Astrocyte of the hippocampus (primary cell): Measurements from ENCODE around the gene AUNIP.

ENCODE experiments used
- DNase-seq: peaks from one replicate; pipeline ENCODE4 v3.0.0; 2011; ENCODE audit warnings: low read depth, low spot score

Gene AUNIP

DNA sequence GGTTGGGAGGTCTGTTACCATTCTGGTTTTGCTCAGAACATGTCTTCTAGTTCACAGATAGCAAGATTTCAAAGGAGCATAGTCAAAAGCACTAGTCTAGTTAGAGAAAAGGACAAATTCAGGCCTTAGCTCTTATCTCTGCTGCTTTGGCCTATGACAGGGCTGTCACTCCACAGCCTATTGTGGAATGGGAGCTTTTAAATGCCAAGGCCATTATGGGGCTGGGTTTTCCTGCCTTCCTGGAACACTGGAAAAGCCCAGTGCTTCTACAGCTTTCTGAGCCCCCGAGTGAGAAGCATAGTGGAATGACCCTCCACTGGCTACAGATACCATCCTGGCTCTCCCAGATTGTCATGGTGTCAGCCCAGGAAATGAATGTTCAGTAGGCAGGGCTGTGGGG lies 30.2 kb downstream of the AUNIP start:
- no peak for DNase-seq

DNA sequence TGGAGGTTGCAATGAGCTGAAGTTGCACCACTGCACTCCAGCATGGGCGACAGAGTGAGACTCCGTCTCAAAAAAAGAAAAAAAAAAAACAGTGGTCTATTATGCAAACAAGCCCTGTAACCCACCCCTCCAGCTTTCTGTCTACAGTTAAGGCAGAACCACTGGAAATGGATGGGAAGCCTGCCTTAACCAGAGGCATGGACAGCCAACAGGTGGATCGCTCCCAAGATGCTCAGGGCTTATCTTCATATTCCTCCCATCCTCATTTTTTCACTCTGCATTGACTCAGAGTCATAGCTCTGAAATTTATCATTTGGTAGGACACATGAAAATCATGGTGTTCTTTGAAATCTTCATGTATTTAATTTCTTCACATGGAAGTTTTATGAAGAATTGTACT lies 30.8 kb downstream of the AUNIP start:
- DNase-seq: no peak

GRCh38 chr1:25826571-25826970 lies 32.7 kb downstream of the AUNIP start:
- no peak for DNase-seq

DNA sequence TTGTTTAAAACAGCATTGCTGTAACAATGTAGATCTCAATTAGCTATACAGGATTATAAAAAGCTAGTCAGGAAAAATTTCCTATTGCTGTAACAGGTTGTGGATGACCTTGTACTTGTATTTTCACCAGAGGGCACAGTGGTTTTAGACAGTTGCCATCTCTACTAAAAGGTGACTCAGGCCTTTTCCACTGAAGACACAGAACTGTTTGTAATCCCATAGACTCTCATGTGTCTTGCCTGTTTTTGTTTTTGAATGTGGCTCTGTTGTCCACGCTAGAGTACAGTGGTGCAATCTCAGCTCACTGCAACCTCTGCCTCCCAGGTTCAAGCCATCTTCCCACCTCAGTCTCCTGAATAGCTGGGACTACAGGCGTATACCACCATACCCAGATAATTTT lies 33.7 kb downstream of the AUNIP start:
- no peak for DNase-seq

DNA sequence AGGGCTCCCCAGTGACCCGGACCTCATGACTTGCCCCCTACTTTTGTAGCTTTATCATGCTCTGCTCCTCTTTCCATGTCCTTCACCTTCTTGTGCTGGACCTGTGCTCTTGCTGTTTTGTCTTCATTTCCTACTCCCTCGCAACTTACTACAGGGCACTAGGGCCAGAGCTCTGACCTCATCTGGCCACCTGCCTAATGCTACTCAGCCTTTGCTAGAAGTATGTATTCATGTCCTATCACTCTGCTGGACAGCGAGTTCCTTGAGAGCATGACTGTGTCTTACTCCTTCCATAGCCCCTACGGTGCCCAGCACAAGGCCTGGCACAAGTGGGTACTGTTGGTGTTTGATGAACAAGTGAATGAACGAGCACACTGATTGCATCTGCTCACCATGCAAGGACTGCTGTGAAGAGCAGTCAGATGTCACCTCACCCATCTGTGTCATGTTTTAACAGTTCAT lies 37.6 kb downstream of the AUNIP start:
- DNase-seq: peak; percentile 37

DNA sequence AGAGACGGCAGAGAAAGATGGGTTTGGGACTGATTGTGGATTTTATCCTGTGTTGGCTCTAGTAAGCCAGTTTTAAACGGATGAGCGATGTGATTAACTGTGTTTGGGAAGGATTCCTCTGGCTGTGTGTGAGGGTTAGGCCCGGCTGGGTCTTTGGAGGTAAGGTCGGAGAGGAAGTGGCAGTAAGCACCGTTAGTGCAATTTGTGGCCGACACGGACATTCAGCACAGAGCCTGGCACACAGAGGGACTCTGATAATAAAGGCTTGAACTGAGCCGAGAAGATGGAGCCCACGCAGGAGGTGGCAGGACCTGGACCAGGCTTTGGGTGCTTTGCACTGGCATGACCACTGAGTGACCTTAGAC lies 38.2 kb downstream of the AUNIP start:
- DNase-seq: no peak

GRCh38 chr1:25820247-25821111 lies 38.8 kb downstream of the AUNIP start:
- DNase-seq: peak; percentile 75

DNA sequence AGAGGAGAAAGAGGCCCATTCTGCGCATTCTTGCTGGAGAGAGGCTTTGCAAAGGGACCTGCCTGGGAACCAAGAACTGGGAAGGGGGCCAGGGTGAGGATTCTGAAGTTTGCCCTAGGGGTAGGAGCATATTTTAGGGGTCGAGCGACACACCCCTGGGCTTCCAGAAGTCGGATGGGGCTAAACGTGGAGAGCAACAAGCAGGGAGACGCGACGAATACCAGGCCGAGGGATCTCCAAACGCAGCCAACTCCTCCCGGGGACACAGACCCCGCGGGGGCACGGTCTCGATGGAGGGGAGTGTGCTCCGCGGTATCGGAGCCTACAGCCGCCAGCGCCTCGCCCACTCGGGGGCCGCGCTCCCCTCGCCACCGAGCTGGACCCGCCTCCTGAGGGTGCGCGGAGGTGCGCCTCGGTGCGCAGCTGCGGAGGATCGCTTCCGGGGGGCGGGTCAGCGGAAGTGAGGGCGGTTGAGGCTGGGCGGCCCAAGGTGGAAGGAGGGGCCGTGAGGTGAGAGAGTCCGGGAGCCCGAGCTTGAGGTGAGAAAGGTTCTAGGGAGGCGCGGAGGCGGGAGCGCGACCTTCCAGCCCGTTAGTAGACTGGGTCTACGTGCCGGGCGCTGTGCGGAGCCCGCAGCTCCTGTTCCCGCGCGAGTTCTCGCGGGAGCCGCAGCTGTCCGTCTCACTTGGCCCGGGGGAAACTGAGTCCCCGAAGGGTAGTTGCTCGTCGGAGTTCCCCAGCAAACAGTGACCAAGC lies 39.6 kb downstream of the AUNIP start, which contains the start of gene MTFR1L:
TSS of gene MTFR1L (plus strand) at position 464 of the 756 bp plus-strand sequence. CDS start 3,151 bp downstream, outside the sequence.
- DNase-seq: peak; percentile 92

- no peak for DNase-seq
Measured at GRCh38 chr1:25818569-25818968, 40.7 kb downstream of the AUNIP start.

DNA sequence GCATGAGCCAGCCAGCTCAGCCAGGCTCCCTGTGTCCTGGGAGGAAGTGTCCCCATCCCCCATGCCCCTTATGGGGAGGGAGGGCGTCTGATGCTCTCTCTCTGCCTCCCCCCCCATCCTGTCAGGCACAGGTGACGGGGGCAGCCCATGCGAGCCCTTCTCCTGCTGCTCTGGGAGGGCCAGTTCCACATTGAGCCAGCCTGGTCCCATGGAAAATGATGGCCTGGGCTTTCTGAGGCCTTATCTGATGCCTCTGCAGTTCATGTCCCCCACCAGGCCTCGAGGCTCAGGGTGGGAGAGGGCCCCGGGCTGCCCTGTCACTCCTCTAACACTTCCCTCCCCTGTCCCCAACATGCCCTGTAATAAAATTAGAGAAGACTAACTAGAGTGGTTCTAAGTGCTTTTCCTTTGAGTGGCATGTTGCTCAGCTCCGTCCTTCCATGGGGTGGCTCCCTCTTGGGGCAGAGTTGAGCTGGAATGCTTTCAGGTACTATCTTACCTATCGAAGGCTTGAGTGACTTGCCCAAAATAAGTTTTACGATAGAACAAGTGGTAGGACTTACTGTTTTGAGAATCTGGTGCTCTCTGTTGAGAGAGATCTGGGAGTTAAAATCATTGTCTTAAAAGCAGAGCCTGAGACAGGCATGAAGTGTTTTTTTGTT lies 41.3 kb downstream of the AUNIP start:
- DNase-seq: no peak

DNA sequence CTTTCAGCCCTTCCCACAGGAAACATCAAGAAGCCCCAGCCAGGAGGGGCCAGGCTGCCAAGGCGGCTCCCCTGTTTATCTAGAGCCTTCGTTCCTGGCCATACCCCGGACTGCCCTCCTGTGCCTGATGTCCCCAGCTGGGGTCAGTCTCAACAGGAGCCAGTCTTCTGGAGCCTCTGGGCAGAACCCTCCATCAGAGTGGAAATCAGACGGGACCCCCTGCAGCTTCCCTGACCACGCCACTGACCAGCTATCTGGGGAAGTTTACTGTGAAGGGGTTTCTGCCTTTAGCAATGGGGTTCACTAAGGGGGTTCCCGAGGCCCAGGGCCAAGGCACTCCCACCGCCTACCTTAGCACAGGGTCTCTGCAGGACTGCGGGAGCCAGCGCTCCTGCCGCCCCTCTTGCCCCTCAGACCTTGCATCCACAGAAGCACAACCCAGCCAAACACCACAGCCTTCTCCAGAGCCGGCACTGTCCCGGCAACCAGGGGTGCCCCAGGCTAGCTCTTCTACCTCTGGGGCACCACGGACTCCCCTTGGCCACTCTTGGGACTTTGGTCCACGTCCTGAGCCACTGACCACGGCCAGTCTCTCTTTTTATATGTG lies 43.0 kb downstream of the AUNIP start:
- DNase-seq: no peak

- DNase-seq: no peak
Measured at GRCh38 chr1:25815208-25816111, 43.8 kb downstream of the AUNIP start.

DNA sequence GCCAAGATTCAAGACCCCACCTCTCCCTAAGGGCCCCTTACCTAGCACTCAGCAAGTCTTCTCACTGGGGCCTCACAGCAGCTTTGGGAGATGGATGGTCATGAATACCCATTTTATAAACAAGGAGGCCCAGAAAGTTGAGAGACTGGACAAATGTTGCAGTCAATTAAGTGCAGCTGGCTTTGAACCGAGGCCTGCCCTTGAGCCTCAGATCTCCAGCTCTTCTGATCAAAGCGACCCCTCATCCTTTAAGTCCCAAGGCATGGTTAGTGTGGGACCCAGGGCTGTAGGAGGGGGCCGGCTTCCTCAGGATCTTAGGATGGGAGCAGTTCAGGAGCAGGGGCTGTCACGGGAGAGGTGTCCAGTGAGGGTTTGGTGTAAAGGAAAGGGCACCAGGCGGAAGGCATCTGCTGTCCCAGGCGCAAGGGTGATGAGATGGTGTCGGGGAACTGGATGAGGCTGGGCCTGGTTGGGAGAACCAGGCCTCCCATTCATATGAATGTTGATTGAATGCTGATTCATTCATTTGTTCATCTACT lies 44.6 kb downstream of the AUNIP start:
- no peak for DNase-seq

GRCh38 chr1:25813734-25814471 lies 45.4 kb downstream of the AUNIP start:
- DNase-seq: no peak

DNA sequence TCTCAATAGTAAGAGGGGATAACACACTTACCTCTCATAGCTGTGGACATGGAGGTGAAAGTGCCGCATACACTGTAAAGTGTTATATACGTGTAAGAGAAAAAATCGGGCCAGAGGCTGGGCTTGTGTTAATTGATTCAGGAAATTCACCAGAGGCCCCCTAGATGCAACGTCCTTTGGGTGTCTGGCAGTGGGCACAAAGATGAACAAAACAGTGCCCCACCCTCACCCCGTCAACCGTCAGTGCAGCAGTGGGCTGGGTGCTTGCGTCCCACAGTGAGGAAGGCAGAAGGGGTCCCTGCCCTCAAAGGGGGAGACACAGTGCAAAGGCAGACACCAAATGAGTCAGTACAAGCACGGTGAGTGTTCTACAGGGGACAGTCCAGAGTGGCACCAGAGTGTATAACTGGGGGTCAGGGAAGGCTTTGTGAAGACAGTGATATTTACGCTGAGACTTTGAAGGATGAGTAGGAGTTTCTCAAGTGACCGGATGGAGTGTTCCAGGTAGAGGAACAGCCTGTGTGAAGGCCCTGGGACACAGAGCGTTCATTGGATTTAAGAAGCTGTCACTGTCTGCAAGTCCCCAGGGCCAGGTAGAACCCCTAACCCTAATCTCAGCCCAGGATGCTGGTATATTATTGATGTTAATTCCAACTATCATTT lies 46.1 kb downstream of the AUNIP start:
- no peak for DNase-seq

- DNase-seq: no peak
Measured at GRCh38 chr1:25811384-25812082, 47.7 kb downstream of the AUNIP start.

- DNase-seq: peak; percentile 72
Measured at GRCh38 chr1:25810341-25811299, 48.6 kb downstream of the AUNIP start.
